Measurements from ENCODE around the gene SLC6A6. TPM values are rescaled to one million over a fixed set of nuclear protein-coding genes. Genes with fewer than 3 reads are reported as not detected.

Gene SLC6A6
- total RNA-seq, 2 experiments from 2014 or later = 27.8 to 31.2 TPM

DNA sequence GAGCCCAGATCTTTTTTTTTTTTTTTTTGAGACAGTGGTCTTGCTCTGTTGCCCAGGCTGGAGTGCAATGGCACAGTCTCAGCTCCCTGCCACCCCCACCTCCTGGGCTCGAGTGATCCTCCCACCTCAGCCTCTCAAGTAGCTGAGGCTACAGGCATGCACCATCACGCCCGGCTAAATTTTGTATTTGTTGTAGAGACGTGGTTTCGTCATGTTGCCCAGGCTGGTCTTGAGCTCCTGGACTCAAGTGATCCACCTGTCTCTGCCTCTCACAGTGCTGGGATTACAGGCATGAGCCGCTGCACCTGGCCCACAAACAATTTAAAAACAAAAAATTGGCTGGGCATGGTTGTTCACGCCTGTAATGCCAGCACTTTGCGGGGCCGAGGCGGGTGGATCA is 22.6 kb upstream of the SLC6A6 start:
- Mint-ChIP-seq H3K9me3 (no peaks in the 10 kb centered on the region), H3K27ac (no peak overlapping the region), H3K27me3 (no peaks in the 10 kb centered on the region), H3K4me1 (ENCODE audit: low read depth) (peaks cover 17% of the 10 kb centered on the region), H3K36me3 (ENCODE audit: low read depth) (no peaks in the 10 kb centered on the region), H3K4me3 (no peak overlapping the region)
- intact Hi-C loops (cut with DNase I, micrococcal nuclease) = no loop called here
- no peak for ATAC-seq (ENCODE audit: poor library complexity)
- no peak for DNase-seq
- TF ChIP-seq, protein P1, sequence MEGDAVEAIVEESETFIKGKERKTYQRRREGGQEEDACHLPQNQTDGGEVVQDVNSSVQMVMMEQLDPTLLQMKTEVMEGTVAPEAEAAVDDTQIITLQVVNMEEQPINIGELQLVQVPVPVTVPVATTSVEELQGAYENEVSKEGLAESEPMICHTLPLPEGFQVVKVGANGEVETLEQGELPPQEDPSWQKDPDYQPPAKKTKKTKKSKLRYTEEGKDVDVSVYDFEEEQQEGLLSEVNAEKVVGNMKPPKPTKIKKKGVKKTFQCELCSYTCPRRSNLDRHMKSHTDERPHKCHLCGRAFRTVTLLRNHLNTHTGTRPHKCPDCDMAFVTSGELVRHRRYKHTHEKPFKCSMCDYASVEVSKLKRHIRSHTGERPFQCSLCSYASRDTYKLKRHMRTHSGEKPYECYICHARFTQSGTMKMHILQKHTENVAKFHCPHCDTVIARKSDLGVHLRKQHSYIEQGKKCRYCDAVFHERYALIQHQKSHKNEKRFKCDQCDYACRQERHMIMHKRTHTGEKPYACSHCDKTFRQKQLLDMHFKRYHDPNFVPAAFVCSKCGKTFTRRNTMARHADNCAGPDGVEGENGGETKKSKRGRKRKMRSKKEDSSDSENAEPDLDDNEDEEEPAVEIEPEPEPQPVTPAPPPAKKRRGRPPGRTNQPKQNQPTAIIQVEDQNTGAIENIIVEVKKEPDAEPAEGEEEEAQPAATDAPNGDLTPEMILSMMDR (IDR thresholded peaks at IDR 0.05) = no peak
- ChIA-PET POLR2A (no interaction called here), CTCF (no interaction called here)
- Histone ChIP-seq H3K4me1 (ENCODE audit: insufficient read depth, low read length) (peaks cover 23% of the 10 kb centered on the region), H3K9me3 (ENCODE audit: control insufficient read depth in 1 of 2, insufficient read depth in 1 of 2, low read length in 2 of 2) (peaks cover 0 to 9% of the 10 kb centered on the region in 2 experiments), H3K36me3 (ENCODE audit: insufficient read depth, low read length) (no peaks in the 10 kb centered on the region), H3K27me3 (ENCODE audit: control insufficient read depth in 1 of 2, insufficient read depth in 2 of 2, low read length in 2 of 2) (no peaks in the 10 kb centered on the region), H3K27ac (ENCODE audit: low read depth in 1 of 2, low read length in 2 of 2) (no peak overlapping the region), H3K4me3 (ENCODE audit: low read length) (no peak overlapping the region)

DNA sequence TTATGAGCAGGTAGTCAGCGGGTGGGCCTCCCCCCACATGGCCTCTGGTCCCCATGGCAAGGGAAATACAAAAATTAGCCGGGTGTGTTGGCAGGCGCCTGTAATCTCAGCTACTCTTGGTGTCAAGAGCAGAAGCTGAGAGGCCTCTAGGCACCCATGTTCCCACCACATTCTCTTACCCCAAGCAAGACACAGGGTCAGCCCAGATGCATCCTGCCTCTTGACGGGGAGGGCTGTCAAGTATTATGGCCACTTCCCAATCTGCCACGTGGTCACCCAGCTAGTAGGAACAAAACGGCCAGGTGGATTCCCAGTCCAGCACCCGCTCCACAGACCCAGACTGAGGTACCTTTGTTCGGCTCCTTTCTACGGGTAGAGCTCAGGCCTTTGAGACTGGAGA is 16.2 kb upstream of the SLC6A6 start:
- intact Hi-C loops (cut with DNase I, micrococcal nuclease) = no loop called here
- H3K36me3 Mint-ChIP-seq (ENCODE audit: low read depth) = no peaks in the 10 kb centered on the region
- Histone ChIP-seq H3K27ac (ENCODE audit: low read depth in 1 of 2, low read length in 2 of 2) (no peak overlapping the region), H3K4me3 (ENCODE audit: low read length) (no peak overlapping the region), H3K4me1 (ENCODE audit: insufficient read depth, low read length) (no peaks in the 10 kb centered on the region), H3K27me3 (ENCODE audit: control insufficient read depth in 1 of 2, insufficient read depth in 2 of 2, low read length in 2 of 2) (no peaks in the 10 kb centered on the region), H3K36me3 (ENCODE audit: insufficient read depth, low read length) (no peaks in the 10 kb centered on the region), H3K9me3 (ENCODE audit: control insufficient read depth in 1 of 2, insufficient read depth in 1 of 2, low read length in 2 of 2) (no peaks in the 10 kb centered on the region)
- ATAC-seq (ENCODE audit: poor library complexity) = no peak
- POLR2A ChIA-PET = no interaction called here
- CTCF ChIA-PET = no interaction called here
- TF ChIP-seq, protein P1 (IDR thresholded peaks at IDR 0.05) = no peak
- no peak overlapping the region for H3K4me3 Mint-ChIP-seq
- peaks cover 4% of the 10 kb centered on the region for H3K27me3 Mint-ChIP-seq
- no peak for DNase-seq
- H3K27ac Mint-ChIP-seq = no peak overlapping the region
- H3K9me3 Mint-ChIP-seq = no peaks in the 10 kb centered on the region
- H3K4me1 Mint-ChIP-seq (ENCODE audit: low read depth) = no peaks in the 10 kb centered on the region

DNA sequence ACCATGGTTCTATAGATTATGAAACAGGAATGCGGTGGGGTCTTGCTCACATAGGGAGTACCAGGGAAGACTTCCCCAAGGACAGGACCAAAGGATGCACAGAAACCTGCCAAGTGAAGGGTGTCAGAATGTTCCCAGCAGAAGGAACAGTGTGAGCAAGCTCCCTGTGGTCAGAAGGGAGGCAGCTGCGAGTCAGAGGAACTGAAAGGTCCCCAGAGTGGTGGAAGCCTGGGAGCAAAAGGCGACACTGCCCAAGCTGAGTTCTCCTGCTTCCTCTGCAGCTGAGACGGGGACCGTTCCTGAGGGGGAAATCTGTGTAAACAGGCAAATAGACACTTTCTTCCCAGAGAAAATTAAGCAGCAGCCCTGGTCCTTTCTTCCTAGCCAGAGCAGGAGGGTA is 14.2 kb upstream of the SLC6A6 start:
- no peaks in the 10 kb centered on the region for H3K36me3 ChIP-seq (ENCODE audit: insufficient read depth, low read length)
- no peaks in the 10 kb centered on the region for H3K27me3 ChIP-seq (ENCODE audit: control insufficient read depth in 1 of 2, insufficient read depth in 2 of 2, low read length in 2 of 2)
- Mint-ChIP-seq H3K4me1 (ENCODE audit: low read depth) (no peaks in the 10 kb centered on the region), H3K27me3 (peaks cover 4% of the 10 kb centered on the region), H3K27ac (no peak overlapping the region), H3K4me3 (no peak overlapping the region), H3K9me3 (no peaks in the 10 kb centered on the region), H3K36me3 (ENCODE audit: low read depth) (no peaks in the 10 kb centered on the region)
- H3K9me3 ChIP-seq (ENCODE audit: control insufficient read depth in 1 of 2, insufficient read depth in 1 of 2, low read length in 2 of 2) = no peaks in the 10 kb centered on the region
- TF ChIP-seq, protein P1 (IDR thresholded peaks at IDR 0.05) = no peak
- ATAC-seq (ENCODE audit: poor library complexity) (no peak), DNase-seq (no peak)
- ChIA-PET CTCF (no interaction called here), POLR2A (no interaction called here)
- no peak overlapping the region for H3K27ac ChIP-seq (ENCODE audit: low read depth in 1 of 2, low read length in 2 of 2)
- intact Hi-C loops (cut with DNase I, micrococcal nuclease) = no loop called here
- H3K4me1 ChIP-seq (ENCODE audit: insufficient read depth, low read length) = no peaks in the 10 kb centered on the region
- H3K4me3 ChIP-seq (ENCODE audit: low read length) = no peak overlapping the region

Data from CD4-positive, alpha-beta T cell (primary cell).